CD4-positive, alpha-beta T cell (primary cell): ENCODE measurements around the gene SLC30A1. TPM values are rescaled to one million over a fixed set of nuclear protein-coding genes. Genes with fewer than 3 reads are reported as not detected.

Source experiments
- ATAC-seq: fragments of 200-7000 bp; cut with Tn5 transposase; one replicate; pipeline ENCODE4 v1.10.0; 2022; ENCODE audit warnings: mild to moderate bottlenecking; ENCODE audit not compliant: poor library complexity
- CTCF ChIA-PET: fragments of 350-600 bp; sonication (Branson Sonifier 250); formaldehyde crosslinking; loops from one replicate; lab custom pipeline; 2021; ENCODE audit warnings: antibody characterized with exemption, inconsistent platforms; lab: Charles Lee
- POLR2A ChIA-PET: fragments of 350-600 bp; sonication (Branson Sonifier 250); formaldehyde crosslinking; loops from one replicate; lab custom pipeline; 2021; ENCODE audit warnings: antibody characterized with exemption, inconsistent platforms; lab: Charles Lee
- DNase-seq, 14 experiments: peaks; one replicate each; pipeline ENCODE4 v3.0.0-alpha.2; 2013 to 2020; ENCODE audit warnings: mixed read lengths in 2 of 14
- H3K27ac ChIP-seq, 2 donors: one replicate each; pipeline versions ENCODE4 v1.5.1 to v1.7.0; 2013; ENCODE audit warnings: low read length in 2 of 2, low read depth in 1 of 2, mild to moderate bottlenecking in 1 of 2
- H3K27me3 ChIP-seq, 2 experiments: 1 replicate in 1 of 2; 2 replicates in 1 of 2; pipeline versions ENCODE4 v1.6.1 to v1.7.0; 2013; ENCODE audit warnings: low read length in 2 of 2, control low read depth in 1 of 2, mild to moderate bottlenecking in 1 of 2, moderate library complexity in 1 of 2; ENCODE audit not compliant: insufficient read depth in 2 of 2, control insufficient read depth in 1 of 2
- H3K36me3 ChIP-seq: one replicate; pipeline ENCODE4 v1.6.1; 2013; ENCODE audit warnings: low read length, control low read depth; ENCODE audit not compliant: insufficient read depth
- H3K4me1 ChIP-seq: one replicate; pipeline ENCODE4 v1.6.1; 2013; ENCODE audit warnings: low read length, control low read depth; ENCODE audit not compliant: insufficient read depth
- H3K4me3 ChIP-seq: one replicate; pipeline ENCODE4 v1.5.1; 2013; ENCODE audit warnings: mild to moderate bottlenecking, low read length, moderate library complexity
- H3K9me3 ChIP-seq, 2 experiments: 1 replicate in 1 of 2; 2 replicates in 1 of 2; pipeline versions ENCODE4 v1.6.1 to v1.7.0; 2013; ENCODE audit warnings: low read length in 2 of 2, mild to moderate bottlenecking in 2 of 2, control low read depth in 1 of 2, moderate library complexity in 1 of 2; ENCODE audit not compliant: control insufficient read depth in 1 of 2, insufficient read depth in 1 of 2
- H3K27ac Mint-ChIP-seq: one replicate; pipeline ENCODE4 v1.8.0; 2020; ENCODE audit warnings: mixed read lengths
- H3K27me3 Mint-ChIP-seq: one replicate; pipeline ENCODE4 v1.8.0; 2021; ENCODE audit warnings: mixed read lengths
- H3K36me3 Mint-ChIP-seq: one replicate; pipeline ENCODE4 v1.8.0; 2021; ENCODE audit warnings: low read depth, mixed read lengths
- H3K4me1 Mint-ChIP-seq: one replicate; pipeline ENCODE4 v1.8.0; 2021; ENCODE audit warnings: low read depth, mixed read lengths
- H3K4me3 Mint-ChIP-seq: one replicate; pipeline ENCODE4 v1.8.0; 2020; ENCODE audit warnings: mild to moderate bottlenecking, mixed read lengths
- H3K9me3 Mint-ChIP-seq: one replicate; pipeline ENCODE4 v1.8.0; 2020; ENCODE audit warnings: mixed read lengths
- CTCF ChIP-seq: fragments of 200-600 bp; IDR thresholded peaks from one replicate; pipeline ENCODE4 v1.8.0; 2022; ENCODE audit warnings: antibody characterized with exemption, mild to moderate bottlenecking
- intact Hi-C, 2 experiments: fragments of 100-400 bp; cut with DNase I in 1 of 2; cut with micrococcal nuclease in 1 of 2; formaldehyde crosslinking; loops; one replicate each; pipeline versions ENCODE4 v1.15.1 to v1.9.0; 2023 to 2025; cut with DNase I, micrococcal nuclease
- total RNA-seq, 174 experiments: library from RNA in 2 of 174; stranded (reverse) in 2 of 174; gene quantifications; one replicate each; pipeline ENCODE4 v1.2.3 and lab custom pipeline; 2021 to 2026

The SLC30A1 gene
- total RNA-seq, 2 experiments from 2014 or later = 6.0 TPM

DNA sequence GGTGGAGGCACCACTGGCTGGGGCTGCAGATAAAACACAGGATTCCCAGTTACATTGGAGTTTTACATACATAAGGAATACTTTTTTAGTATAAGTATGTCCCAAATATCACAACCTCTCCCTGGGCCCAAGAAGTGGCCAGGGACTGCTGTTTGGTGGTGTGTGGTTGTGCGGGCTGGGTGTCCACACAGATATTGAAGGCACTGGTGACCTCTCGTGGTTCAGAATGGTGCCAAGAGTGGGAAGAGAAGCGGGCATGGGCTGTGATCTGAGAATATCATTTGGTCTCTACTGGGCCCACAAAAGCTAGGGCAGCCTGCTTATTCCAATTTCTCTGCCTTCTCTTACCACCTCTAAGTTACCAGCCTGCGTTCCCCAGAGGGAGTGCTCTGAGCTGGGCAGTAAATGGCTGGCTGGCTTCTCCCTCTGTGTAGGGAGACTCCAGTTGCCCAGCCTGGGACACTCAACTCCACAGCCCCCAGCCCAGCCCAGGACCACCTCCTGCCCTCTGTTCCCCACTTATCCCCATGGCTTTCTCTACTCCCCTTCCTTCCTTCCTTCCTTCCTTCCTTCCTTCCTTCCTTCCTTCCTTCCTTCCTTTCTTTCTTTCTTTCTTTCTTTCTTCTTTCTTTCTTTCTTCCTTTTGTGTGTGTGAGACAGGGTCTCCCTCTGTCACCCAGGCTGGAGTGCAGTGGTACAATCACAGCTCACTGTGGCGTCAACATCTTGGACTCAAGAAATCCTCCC, 44.2 kb downstream of the SLC30A1 start:
- POLR2A ChIA-PET = no interaction called here
- Histone ChIP-seq H3K27ac (no peak overlapping the region), H3K4me1 (no peaks in the 10 kb centered on the region), H3K4me3 (no peak overlapping the region), H3K36me3 (no peaks in the 10 kb centered on the region), H3K9me3 (no peaks in the 10 kb centered on the region), H3K27me3 (no peaks in the 10 kb centered on the region)
- Mint-ChIP-seq H3K4me3 (no peak overlapping the region), H3K27ac (no peak overlapping the region), H3K27me3 (no peaks in the 10 kb centered on the region), H3K36me3 (no peaks in the 10 kb centered on the region), H3K9me3 (no peaks in the 10 kb centered on the region), H3K4me1 (peaks cover under 1% of the 10 kb centered on the region)
- TF ChIP-seq CTCF = no peak
- CTCF ChIA-PET = no interaction called here
- intact Hi-C loops = no loop called here
- DNase-seq (no peak), ATAC-seq (no peak)

DNA sequence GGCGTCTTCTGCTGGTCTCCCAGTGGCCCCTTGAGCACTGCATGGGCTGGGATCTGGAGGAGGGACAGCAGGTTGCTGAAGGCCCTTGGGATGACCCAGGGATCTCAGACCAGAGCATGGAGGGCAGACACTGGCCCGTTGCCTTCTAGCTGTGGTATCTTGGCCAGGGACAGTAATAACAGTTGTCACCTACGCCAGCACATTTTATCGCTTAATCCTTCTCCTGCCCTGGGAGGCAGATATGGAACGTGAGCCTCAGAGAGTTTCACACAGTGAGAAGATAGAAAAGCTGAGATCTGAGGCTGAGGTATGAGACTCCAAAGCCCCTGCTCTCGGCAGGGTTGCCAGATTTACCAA, 46.9 kb downstream of the SLC30A1 start:
- intact Hi-C loops = no loop called here
- Histone ChIP-seq H3K27me3 (no peaks in the 10 kb centered on the region), H3K36me3 (no peaks in the 10 kb centered on the region), H3K9me3 (no peaks in the 10 kb centered on the region), H3K4me1 (peaks cover 8% of the 10 kb centered on the region), H3K4me3 (no peak overlapping the region), H3K27ac (no peak overlapping the region)
- ATAC-seq = no peak
- H3K4me3 Mint-ChIP-seq = no peak overlapping the region
- DNase-seq = no peak
- H3K4me1 Mint-ChIP-seq = peaks cover 14% of the 10 kb centered on the region
- ChIA-PET POLR2A (interaction anchor here (1.1 kb wide), 1 partner anchor 20 kb away, joined by 3 read pairs; no protein-coding TSS in a partner anchor), CTCF (no interaction called here)
- H3K36me3 Mint-ChIP-seq = no peaks in the 10 kb centered on the region
- no peak for TF ChIP-seq CTCF
- no peaks in the 10 kb centered on the region for H3K9me3 Mint-ChIP-seq
- H3K27me3 Mint-ChIP-seq = no peaks in the 10 kb centered on the region
- H3K27ac Mint-ChIP-seq = no peak overlapping the region

- POLR2A ChIA-PET = interaction anchor here (1.1 kb wide), 1 partner anchor 21 kb away, joined by 3 read pairs; no protein-coding TSS in a partner anchor
- H3K4me3 Mint-ChIP-seq = no peak overlapping the region
- CTCF ChIA-PET = no interaction called here
- ATAC-seq (no peak), DNase-seq (no peak)
- no peaks in the 10 kb centered on the region for H3K27me3 Mint-ChIP-seq
- Histone ChIP-seq H3K27me3 (no peaks in the 10 kb centered on the region), H3K36me3 (no peaks in the 10 kb centered on the region), H3K4me3 (no peak overlapping the region), H3K27ac (no peak overlapping the region), H3K9me3 (no peaks in the 10 kb centered on the region), H3K4me1 (peaks cover 11% of the 10 kb centered on the region)
- H3K9me3 Mint-ChIP-seq = no peaks in the 10 kb centered on the region
- TF ChIP-seq CTCF = no peak
- no peaks in the 10 kb centered on the region for H3K36me3 Mint-ChIP-seq
- intact Hi-C loops = no loop called here
- peaks cover 14% of the 10 kb centered on the region for H3K4me1 Mint-ChIP-seq
- no peak overlapping the region for H3K27ac Mint-ChIP-seq
Observed at GRCh38 chr1:211531194-211532087, 47.5 kb downstream of the SLC30A1 start.
